HepG2 (cell line): Measurements from ENCODE around the gene SDHAF1. TPM values are rescaled to one million over a fixed set of nuclear protein-coding genes. Genes with fewer than 3 reads are reported as not detected.

Experiments
- ATF7-NPFF ChIP-seq: sonication (generic); formaldehyde crosslinking; IDR thresholded peaks from 2 replicates; pipeline ENCODE4 v1.8.1; 2023; ENCODE audit warnings: mild to moderate bottlenecking, low read depth, missing genetic modification reagents, moderate library complexity
- CC2D1A ChIP-seq: sonication (generic); formaldehyde crosslinking; IDR thresholded peaks from 2 replicates; pipeline ENCODE4 v1.8.1; 2023; ENCODE audit warnings: mild to moderate bottlenecking, missing genetic modification reagents
- GABPB1 ChIP-seq: IDR thresholded peaks from 2 replicates; pipeline ENCODE4 v1.6.1; 2016; ENCODE audit warnings: mild to moderate bottlenecking, missing genetic modification reagents, moderate library complexity, missing compliant biosample characterization
- GLI4 ChIP-seq: sonication (generic); formaldehyde crosslinking; IDR thresholded peaks from 2 replicates; pipeline ENCODE4 v1.5.1; 2020; ENCODE audit warnings: missing genetic modification reagents, mild to moderate bottlenecking, moderate library complexity, borderline replicate concordance
- PLRG1 ChIP-seq: fragments of 450-650 bp; conservative IDR thresholded peaks from 2 replicates; pipeline ENCODE4 v1.6.1; 2016
- SIX1 ChIP-seq: sonication (generic); formaldehyde crosslinking; IDR thresholded peaks from 2 replicates; pipeline ENCODE4 v1.4.0; 2020; ENCODE audit warnings: missing genetic modification reagents, borderline replicate concordance
- SNRNP70 ChIP-seq: fragments of 200-400 bp; formaldehyde crosslinking; IDR thresholded peaks from 2 replicates; pipeline ENCODE4 v1.6.1; 2017; ENCODE audit warnings: mild to moderate bottlenecking, low read depth, low read length, moderate library complexity
- TSC22D2 ChIP-seq: sonication (generic); formaldehyde crosslinking; IDR thresholded peaks from 2 replicates; pipeline ENCODE4 v1.5.1; 2020; ENCODE audit warnings: missing genetic modification reagents, mild to moderate bottlenecking, borderline replicate concordance
- ZNF253 ChIP-seq: sonication (generic); formaldehyde crosslinking; IDR thresholded peaks from 2 replicates; pipeline ENCODE4 v1.8.0; 2022; ENCODE audit warnings: mild to moderate bottlenecking, missing genetic modification reagents, borderline replicate concordance
- ZNF772 ChIP-seq: sonication (generic); formaldehyde crosslinking; IDR thresholded peaks from 2 replicates; pipeline ENCODE4 v1.5.0; 2020; ENCODE audit warnings: mild to moderate bottlenecking, missing genetic modification reagents
- ZNF883 ChIP-seq: sonication (generic); formaldehyde crosslinking; IDR thresholded peaks from 2 replicates; pipeline ENCODE4 v1.5.1; 2020; ENCODE audit warnings: mild to moderate bottlenecking, missing genetic modification reagents; ENCODE audit errors: not compliant biosample characterization
- polyA plus RNA-seq, 8 experiments: library from polyadenylated mRNA; depleted of rRNA in 3 of 8; stranded (reverse) in 7 of 8; unstranded in 1 of 8; fragments of >200 nt; fragmentation: Illumina TruSeq in 4 of 8; extraction: Trizol in 4 of 8; gene quantifications; 2 replicates each; pipeline versions ENCODE4 v1.2.1 to v1.2.3, GENCODE V29; 2011 to 2016; ENCODE audit warnings: low read depth in 4 of 8, missing spikeins in 1 of 8, mixed read lengths in 1 of 8; ENCODE audit not compliant: insufficient read depth in 1 of 8
- total RNA-seq, 5 experiments: library from RNA; depleted of rRNA; stranded (reverse); fragments of >200 nt; fragmentation: Illumina TruSeq; extraction: Trizol; gene quantifications; 2 replicates each; pipeline ENCODE4 v1.2.3, GENCODE V29; 2016; ENCODE audit warnings: low read depth in 1 of 5
- TF ChIP-seq, protein P1 (sequence below): sonication (generic); formaldehyde crosslinking; IDR thresholded peaks from 2 replicates; pipeline ENCODE4 v1.5.0; 2020; ENCODE audit warnings: mild to moderate bottlenecking, missing genetic modification reagents
- TF ChIP-seq, protein P2 (sequence below), 2 experiments: sonication (generic) in 1 of 2; formaldehyde crosslinking in 1 of 2; IDR thresholded peaks; 2 replicates each; pipeline versions ENCODE4 v1.6.1 to v1.9.0; 2014 to 2022; ENCODE audit warnings: antibody characterized with exemption in 1 of 2, borderline replicate concordance in 1 of 2, inconsistent platforms in 1 of 2, low read depth in 1 of 2, missing genetic modification reagents in 1 of 2
- TF ChIP-seq, protein P3 (sequence below): sonication (generic); formaldehyde crosslinking; IDR thresholded peaks from 2 replicates; pipeline ENCODE4 v1.8.0; 2022; ENCODE audit warnings: missing genetic modification reagents, mild to moderate bottlenecking, borderline replicate concordance
- TF ChIP-seq, protein P4 (sequence below): sonication (generic); formaldehyde crosslinking; IDR thresholded peaks from 2 replicates; pipeline ENCODE4 v1.4.0; 2020; ENCODE audit warnings: missing genetic modification reagents
- TF ChIP-seq, protein P5 (sequence below): IDR thresholded peaks from 2 replicates; pipeline ENCODE4 v1.6.1; 2016; ENCODE audit warnings: missing compliant biosample characterization, missing genetic modification reagents, borderline replicate concordance

Gene SDHAF1
- total and polyA plus RNA-seq, 2 of the 13 experiments (the other 11 are each of a cell fraction or from before 2014, with no cell fraction given) = 17.8 to 22.8 TPM

DNA sequence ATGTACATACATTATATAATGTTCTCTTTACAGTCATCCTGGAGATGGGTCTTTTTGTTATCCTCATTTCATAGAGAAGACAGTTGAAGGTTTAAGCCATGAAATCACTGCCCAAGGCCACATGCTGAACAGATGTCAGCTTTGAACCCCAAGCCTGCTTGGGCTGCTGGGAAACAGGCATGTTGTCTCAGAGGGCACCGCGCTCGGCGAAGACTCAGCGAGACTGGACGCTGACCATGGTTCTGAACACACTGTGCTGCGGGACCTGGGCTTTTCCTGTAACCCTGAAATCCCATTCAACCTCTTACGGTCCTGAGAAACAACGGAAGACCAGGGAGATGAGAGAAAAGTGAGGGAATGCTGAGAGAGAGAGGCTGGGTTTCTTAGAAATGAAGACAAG is 31.5 kb upstream of the SDHAF1 start (continued):
- TF ChIP-seq, protein P1, sequence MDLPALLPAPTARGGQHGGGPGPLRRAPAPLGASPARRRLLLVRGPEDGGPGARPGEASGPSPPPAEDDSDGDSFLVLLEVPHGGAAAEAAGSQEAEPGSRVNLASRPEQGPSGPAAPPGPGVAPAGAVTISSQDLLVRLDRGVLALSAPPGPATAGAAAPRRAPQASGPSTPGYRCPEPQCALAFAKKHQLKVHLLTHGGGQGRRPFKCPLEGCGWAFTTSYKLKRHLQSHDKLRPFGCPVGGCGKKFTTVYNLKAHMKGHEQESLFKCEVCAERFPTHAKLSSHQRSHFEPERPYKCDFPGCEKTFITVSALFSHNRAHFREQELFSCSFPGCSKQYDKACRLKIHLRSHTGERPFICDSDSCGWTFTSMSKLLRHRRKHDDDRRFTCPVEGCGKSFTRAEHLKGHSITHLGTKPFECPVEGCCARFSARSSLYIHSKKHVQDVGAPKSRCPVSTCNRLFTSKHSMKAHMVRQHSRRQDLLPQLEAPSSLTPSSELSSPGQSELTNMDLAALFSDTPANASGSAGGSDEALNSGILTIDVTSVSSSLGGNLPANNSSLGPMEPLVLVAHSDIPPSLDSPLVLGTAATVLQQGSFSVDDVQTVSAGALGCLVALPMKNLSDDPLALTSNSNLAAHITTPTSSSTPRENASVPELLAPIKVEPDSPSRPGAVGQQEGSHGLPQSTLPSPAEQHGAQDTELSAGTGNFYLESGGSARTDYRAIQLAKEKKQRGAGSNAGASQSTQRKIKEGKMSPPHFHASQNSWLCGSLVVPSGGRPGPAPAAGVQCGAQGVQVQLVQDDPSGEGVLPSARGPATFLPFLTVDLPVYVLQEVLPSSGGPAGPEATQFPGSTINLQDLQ (CRISPR knock-in tag) = no peak
- TF ChIP-seq SNRNP70 (no peak), ATF7-NPFF (CRISPR knock-in tag) (no peak), ZNF772 (CRISPR knock-in tag) (no peak), ZNF883 (CRISPR knock-in tag) (no peak), SIX1 (CRISPR knock-in tag) (no peak), GLI4 (no peak), CC2D1A (CRISPR knock-in tag) (no peak), ZNF253 (CRISPR knock-in tag) (no peak), TSC22D2 (CRISPR knock-in tag) (peak; percentile 95), PLRG1 (no peak), GABPB1 (CRISPR knock-in tag) (peak; percentile 22; the same call in 1 of the 2 replicates)
- TF ChIP-seq, protein P2, sequence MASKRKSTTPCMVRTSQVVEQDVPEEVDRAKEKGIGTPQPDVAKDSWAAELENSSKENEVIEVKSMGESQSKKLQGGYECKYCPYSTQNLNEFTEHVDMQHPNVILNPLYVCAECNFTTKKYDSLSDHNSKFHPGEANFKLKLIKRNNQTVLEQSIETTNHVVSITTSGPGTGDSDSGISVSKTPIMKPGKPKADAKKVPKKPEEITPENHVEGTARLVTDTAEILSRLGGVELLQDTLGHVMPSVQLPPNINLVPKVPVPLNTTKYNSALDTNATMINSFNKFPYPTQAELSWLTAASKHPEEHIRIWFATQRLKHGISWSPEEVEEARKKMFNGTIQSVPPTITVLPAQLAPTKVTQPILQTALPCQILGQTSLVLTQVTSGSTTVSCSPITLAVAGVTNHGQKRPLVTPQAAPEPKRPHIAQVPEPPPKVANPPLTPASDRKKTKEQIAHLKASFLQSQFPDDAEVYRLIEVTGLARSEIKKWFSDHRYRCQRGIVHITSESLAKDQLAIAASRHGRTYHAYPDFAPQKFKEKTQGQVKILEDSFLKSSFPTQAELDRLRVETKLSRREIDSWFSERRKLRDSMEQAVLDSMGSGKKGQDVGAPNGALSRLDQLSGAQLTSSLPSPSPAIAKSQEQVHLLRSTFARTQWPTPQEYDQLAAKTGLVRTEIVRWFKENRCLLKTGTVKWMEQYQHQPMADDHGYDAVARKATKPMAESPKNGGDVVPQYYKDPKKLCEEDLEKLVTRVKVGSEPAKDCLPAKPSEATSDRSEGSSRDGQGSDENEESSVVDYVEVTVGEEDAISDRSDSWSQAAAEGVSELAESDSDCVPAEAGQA (IDR thresholded peaks at IDR 0.05; ENCODE audit: low read depth) = no peak
- TF ChIP-seq, protein P2 (CRISPR knock-in tag; IDR thresholded peaks at IDR 0.05; ENCODE audit: borderline replicate concordance) = peak; percentile 84; the same call in 1 of the 2 replicates
- TF ChIP-seq, protein P3, sequence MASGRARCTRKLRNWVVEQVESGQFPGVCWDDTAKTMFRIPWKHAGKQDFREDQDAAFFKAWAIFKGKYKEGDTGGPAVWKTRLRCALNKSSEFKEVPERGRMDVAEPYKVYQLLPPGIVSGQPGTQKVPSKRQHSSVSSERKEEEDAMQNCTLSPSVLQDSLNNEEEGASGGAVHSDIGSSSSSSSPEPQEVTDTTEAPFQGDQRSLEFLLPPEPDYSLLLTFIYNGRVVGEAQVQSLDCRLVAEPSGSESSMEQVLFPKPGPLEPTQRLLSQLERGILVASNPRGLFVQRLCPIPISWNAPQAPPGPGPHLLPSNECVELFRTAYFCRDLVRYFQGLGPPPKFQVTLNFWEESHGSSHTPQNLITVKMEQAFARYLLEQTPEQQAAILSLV (CRISPR knock-in tag) = 0 out of 2 replicates have a peak, but pooled peaks have one; percentile 52
- TF ChIP-seq, protein P4, sequence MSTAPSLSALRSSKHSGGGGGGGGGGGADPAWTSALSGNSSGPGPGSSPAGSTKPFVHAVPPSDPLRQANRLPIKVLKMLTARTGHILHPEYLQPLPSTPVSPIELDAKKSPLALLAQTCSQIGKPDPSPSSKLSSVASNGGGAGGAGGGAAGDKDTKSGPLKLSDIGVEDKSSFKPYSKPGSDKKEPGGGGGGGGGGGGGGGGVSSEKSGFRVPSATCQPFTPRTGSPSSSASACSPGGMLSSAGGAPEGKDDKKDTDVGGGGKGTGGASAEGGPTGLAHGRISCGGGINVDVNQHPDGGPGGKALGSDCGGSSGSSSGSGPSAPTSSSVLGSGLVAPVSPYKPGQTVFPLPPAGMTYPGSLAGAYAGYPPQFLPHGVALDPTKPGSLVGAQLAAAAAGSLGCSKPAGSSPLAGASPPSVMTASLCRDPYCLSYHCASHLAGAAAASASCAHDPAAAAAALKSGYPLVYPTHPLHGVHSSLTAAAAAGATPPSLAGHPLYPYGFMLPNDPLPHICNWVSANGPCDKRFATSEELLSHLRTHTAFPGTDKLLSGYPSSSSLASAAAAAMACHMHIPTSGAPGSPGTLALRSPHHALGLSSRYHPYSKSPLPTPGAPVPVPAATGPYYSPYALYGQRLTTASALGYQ (CRISPR knock-in tag) = 0 out of 2 replicates have a peak, but pooled peaks have one; percentile 24
- TF ChIP-seq, protein P5, sequence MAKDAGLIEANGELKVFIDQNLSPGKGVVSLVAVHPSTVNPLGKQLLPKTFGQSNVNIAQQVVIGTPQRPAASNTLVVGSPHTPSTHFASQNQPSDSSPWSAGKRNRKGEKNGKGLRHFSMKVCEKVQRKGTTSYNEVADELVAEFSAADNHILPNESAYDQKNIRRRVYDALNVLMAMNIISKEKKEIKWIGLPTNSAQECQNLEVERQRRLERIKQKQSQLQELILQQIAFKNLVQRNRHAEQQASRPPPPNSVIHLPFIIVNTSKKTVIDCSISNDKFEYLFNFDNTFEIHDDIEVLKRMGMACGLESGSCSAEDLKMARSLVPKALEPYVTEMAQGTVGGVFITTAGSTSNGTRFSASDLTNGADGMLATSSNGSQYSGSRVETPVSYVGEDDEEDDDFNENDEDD = peak; percentile 31; the same call in 1 of the 2 replicates
